Epidermal melanocyte (primary cell): ENCODE results near the gene WDR5.
A peak's percentile ranks its signal among the peaks of the same experiment; 100 is the strongest.
"Not testable (repeated sequence)": the region's sequence is repeated elsewhere in the genome, so short reads cannot be mapped to it uniquely, and the experiment has no call there.

Experiments used
- DNase-seq: peaks from one replicate; pipeline ENCODE4 v3.0.0; 2011; ENCODE audit warnings: low spot score; ENCODE audit not compliant: insufficient read length

The WDR5 gene

DNA sequence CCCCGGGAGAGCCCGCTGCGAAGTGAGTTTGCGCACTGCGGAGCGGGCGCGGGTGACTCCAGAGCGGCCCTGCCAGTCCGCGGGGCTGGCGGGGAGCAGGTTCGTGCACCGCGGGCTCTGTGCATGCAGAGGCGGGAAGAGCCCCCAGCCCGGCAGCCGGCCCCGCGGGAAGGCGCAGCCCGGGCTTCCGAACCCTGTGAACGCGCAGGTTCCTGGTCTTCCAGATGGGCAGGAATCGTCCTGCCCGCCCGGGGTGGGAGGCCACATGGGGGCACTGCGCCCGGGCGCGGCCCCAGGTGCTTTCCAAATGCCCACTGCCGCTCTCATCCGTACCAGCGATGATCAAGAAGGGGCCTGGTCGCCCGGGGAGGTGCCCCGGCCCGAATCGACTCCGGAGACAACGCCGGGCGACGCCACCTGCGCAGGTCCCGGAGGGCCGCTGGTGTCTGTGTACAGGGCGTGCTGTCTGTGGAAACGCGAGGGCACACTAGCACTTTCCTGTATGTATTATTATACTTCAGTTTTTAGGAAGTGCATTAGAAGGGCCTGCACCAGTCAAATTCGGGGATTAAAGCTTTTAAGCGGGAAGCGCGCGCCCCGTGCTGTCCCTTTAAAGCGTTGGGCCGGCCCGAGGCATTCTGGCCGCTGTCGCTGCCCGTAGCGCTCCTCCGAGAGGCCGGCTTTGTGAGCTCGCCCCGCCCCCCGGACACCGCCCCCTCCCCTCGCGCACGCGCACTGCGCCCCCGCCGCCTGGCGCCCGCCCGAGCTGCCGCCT lies at the start of gene WDR5:
WDR5 (plus strand) TSS at position 740 of the 775 bp plus-strand sequence. CDS start 3,796 bp downstream, outside the sequence.
- DNase-seq, result peak; percentile 99

DNA sequence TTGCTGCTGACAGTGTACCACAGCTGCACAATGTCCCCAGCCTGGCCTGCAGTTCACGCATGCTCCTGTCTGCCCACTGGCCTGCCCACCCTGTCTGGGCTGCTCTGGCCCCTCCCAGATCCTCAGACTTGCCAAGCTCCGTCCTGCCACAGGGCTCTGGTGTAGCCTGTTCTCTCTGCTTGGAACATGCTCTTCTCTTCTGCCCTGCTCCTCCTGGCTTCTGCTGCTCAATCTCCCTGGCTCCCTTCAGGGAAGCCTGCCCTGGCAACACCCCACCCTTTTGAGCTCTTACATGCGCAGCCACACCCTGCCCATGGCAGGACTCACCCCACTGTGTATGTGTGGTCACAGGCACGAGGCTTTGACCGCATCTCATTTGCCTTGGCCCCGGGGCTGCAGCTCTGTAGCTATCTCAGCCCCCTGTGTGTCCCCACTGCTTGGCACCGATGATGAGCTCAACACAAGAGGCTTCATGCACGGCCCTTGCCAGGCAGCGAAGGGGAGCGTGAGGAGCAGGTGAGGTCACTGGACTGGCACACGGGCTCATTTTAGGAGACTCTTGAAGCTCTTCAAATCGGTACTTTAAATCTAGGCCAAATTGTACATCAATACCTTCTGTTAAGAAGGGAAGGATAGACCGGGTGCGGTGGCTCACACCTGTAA lies 47.7 kb upstream of the WDR5 start:
- DNase-seq, result no peak

DNA sequence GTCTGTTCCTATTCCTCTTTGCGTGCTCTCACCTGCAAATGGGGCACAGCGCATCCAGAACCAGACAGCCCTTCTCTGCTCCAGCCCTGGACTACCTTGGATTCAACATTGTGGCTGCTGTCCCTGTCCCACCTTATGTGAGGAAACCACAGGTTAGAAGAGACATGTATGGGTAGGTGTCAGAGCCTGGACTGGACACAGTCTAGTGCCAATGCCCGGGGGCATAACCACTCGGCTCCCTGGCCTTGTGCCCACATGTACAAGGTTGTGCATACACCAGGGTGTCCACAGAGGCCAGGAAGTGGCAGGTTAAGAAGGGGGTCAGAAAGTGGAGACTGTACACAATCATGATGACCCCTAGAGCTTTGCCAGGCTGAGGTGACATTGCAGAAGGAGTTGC lies 45.9 kb upstream of the WDR5 start:
- DNase-seq, result no peak

DNA sequence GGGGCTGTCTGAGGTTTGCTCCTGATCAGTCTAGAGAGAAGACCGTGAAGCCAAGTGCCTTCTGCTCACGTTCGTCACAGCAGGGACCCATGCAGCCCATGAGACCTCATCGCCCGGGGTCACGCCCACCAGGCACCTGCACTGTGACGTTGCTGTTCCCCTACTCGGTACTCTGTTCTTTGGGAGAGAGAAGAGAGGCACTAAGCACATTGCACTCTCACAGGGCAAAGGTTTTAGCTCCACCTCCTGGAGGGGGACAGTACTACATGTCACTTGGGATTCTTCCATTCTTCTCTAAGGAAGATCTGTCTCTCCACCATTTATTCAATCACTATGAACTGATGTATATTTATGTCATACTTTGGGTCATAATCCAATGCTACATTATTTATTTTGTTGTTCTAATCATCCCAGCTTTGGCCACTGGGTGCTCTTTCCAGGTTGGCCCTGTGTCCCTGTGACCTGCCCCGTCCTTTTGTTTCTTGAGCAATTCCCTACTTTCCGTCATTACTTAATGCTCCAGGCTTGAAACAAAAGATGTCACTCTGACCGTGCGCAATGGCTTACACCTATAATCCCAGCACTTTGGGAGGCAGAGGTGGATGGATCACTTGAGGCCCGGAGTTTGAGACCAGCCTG lies 36.6 kb upstream of the WDR5 start:
- DNase-seq, result peak; percentile 42

DNA sequence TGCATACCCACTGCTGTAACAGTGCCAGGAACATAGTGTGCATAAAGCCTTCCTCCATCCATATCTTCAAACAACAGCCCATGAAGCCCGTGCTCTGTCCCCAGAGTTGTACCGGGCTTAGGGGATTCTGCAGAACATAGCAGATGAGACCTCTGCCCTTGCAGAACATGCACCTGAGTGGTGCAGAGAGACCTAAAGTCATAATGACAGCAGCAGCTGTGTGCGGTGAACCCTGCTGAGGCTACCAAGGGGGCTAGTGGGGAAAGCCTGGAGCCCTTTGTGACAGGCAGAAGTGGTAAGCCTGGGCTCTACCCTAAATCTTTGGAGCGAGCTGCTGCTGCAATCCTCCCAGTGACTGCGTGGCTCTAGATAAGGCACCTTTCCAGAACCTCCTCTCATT lies 35.8 kb upstream of the WDR5 start:
- no peak for DNase-seq

DNA sequence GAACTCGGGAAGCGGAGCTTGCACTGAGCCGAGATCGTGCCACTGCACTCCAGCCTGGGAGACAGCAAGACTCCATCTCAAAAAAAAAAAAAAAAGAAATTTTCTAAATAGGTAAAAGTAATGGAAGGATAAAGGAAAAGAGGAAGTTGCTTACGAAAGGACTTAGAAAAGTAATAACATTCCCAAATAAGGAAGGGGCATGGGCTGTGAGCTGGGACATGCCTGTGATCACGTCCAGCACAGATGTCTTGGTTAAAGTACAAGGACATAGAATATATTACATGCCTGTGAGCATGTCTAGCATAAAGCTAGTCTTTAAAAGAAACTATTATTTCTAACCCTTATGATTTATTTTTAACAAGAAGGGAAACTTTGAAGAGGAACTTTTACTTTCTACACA lies 34.7 kb upstream of the WDR5 start:
- not testable (repeated sequence) for DNase-seq

DNA sequence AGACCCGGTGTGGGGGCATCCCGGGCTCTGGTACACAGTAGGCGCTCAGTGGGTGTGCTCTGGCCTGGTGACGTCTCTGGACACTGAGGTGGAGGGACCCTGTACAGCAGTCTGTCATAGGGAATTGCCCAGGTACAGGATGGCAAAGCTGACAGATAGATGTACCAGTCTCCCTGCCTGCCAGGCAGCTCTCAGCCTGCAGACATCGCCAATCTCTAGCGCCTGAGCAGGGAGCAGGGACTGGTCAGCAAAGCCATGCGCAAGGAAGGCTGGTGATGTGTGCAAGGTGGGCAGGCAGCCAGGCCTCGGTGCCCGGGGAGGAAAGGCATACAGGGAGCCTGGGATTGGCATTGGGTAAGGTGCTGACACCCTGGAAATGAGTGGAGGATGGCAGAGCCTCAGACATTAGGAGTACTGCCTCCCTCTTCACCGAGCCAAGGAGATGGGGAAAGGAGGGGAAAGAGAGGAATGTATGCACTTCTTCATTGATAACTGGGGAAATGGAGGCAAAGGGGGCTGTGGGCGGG lies 34.2 kb upstream of the WDR5 start:
- DNase-seq, result no peak

DNA sequence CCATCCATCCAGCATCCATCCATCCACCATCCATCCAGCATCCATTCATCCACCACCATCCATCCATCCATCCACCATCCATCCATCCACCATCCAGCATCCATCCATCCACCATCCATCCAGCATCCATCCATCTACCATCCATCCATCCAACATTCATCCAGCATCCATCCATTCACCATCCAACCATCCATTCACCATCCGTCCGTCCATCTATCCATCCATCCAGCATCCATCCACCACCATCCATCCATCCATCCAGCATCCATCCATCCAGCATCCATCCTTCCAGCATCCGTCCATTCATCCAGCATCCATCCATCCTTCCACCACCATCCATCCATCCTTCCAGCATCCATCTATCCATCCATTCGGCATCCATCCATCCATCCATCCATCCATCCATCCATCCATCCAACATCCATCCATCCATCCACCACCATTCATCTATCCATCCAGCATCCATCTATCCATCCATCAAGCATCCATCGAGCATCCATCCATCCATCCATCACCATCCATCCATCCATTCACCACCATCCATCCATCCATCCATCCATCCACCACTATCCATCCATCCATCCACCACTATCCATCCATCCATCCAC lies 32.4 kb upstream of the WDR5 start:
- DNase-seq, result no peak

DNA sequence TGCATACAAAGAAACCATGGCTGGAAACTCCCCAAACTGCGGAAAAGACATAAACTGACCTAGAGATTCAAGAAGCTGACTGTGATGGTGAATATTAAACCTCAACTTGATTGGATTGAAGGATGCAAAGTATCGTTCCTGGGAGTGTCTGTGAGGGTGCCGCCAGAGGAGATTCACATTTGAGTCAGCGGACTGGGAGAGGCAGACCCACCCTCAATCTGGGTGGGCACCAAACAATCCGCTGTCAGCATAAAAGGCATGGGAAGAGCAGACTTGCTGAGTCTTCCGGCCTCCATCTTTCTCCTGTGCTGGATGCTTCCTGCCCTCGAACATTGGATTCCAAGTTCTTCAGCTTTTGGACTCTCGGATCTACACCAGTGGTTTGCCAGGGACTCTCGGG lies 24.8 kb upstream of the WDR5 start:
- DNase-seq, result no peak

DNA sequence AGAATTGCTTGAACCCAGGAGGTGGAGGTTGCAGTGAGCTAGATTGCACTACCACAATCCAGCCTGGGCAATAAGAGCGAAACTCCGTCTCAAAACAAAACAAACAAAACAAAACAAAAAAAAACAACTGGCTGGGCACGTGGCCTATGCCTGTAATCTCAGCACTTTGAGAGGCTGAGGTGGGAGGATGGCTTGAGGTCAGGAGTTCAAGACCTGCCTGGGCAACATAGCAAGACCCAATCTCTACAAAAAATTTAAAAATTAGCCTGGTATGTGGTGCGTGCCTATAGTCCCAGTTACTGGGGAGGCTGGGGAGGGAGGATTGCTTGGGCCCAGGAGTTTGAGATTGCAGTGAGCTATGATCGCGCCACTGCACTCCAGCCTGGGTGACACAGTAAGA lies 23.3 kb upstream of the WDR5 start:
- no peak for DNase-seq

DNA sequence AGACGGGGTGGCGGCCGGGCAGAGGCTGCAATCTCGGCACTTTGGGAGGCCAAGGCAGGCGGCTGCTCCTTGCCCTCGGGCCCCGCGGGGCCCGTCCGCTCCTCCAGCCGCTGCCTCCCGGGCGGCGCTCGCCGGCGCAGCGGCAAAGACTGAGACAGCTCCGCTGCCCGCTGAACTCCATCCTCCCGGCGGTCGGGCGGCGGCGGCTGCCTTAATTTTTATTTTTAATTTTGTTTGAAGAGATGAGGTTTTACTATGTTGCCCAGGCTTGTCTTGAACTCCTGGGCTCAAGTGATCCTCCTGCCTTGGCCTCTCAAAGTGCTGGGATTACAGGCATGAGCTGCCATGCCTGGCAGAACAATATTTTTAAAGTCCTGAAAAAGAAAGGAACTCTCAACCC lies 16.9 kb upstream of the WDR5 start:
- DNase-seq, result not testable (repeated sequence)

DNA sequence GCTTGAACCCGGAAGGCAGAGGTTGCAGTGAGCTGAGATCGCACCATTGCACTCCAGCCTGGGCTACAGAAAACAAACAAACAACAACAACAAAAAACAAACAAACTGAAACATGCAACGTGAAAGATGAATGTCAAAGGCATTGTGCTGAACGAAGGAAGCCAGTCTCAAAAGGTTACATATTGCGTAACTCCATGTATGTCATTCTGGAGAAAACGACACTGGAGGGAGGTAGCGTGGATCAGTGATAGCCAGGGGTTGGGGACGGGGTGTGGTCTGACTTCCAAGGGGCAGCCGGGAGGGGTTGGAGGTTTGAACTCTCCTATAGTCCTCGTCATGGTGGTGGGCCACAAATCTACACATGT lies 12.1 kb upstream of the WDR5 start:
- DNase-seq, result no peak

DNA sequence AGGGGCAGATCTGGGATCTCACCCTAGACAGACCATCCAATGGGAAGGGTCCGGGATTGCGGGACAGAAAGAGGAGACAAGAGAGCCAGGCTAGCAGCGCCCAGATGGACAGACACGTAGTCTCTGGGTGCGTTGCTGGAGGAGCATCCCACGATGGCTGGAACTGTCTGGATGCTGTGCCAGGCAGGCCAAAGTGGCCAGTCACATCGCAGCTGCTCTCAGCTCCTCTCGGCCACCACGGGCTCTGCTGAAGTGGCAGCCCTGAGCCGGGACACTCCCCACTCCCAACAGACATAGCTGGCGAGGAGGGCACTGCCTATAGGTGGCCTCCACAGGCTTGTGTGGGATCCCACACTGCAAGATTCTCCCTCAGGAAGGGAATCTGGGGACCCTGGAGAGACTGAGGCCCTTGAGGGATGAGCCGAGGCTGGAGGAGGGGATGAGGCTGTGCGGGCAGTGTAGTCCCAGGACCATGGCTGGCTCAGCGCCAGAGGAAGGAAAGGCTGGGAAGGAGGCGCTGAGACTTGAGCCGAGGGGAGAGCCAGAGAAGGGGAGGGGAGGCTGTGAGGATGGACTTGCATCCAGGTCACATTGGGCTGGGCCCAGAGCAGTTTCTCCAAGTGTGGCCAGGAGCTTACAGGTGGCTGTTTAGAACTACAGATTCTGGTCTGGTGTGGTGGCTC lies 10.3 kb upstream of the WDR5 start:
- no peak for DNase-seq

DNA sequence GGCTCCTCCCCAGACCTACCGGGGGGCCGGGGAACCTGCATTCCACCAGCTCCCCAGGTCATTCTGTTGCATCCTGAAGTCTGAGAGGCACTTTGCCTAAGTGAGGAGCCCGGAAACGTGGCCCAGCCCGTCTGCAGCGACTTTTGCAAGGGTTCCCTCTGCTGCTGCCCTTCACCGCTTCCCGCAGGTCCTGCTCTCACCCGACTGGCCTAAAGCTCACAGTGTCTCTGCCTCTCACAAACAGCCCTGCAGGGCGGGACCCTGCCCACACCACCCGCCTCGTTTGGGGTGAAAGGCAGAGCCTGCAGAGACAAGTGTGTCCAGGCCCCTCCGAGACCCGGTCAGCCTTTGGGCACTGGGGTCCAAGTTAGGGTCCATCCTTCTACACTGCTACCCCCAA lies 9.5 kb upstream of the WDR5 start:
- DNase-seq, result no peak

DNA sequence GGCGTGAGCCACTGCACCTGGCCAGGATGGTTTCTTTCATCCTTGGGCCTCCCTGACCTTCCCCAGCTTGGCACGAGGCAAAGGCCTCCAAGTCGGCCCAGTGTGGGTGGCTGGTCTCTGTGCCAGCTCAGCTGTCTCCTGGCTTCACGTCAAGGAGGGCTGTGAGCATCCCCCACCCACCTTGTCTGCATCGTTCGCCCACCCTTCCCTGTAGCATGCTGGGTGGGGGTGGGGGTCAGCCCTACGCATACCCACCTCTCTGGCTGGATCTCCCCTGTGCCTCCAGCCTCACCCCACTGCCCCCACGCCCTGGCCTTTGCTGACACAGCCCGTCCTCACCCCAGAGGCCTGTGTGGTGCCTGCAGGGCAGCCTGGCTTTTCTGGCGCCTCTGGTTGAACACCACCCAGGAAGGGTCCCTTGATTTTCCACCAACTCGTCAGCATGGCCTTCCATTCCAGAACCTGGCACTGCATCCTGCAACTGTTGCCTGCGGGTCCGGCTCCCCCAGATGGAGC lies 8.8 kb upstream of the WDR5 start:
- DNase-seq, result no peak

DNA sequence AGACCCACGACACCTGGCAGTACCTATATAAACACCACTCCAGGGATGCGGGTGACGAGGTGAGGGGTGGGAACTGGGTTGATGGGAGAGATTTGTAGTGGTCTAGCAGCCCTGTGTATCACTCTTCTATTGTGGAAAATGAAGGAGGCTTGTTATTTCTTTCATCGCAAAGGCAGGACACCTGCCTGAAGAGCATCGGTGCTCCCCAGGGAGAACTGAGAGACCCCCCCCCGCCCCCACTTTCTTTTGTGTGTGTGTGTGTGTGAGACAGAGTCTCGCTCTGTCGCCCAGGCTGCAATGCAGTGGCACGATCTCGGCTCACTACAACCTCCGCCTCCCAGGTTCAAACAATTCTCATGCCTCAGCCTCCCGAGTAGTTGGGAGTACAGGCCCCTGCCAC lies 8.3 kb upstream of the WDR5 start:
- no peak for DNase-seq

DNA sequence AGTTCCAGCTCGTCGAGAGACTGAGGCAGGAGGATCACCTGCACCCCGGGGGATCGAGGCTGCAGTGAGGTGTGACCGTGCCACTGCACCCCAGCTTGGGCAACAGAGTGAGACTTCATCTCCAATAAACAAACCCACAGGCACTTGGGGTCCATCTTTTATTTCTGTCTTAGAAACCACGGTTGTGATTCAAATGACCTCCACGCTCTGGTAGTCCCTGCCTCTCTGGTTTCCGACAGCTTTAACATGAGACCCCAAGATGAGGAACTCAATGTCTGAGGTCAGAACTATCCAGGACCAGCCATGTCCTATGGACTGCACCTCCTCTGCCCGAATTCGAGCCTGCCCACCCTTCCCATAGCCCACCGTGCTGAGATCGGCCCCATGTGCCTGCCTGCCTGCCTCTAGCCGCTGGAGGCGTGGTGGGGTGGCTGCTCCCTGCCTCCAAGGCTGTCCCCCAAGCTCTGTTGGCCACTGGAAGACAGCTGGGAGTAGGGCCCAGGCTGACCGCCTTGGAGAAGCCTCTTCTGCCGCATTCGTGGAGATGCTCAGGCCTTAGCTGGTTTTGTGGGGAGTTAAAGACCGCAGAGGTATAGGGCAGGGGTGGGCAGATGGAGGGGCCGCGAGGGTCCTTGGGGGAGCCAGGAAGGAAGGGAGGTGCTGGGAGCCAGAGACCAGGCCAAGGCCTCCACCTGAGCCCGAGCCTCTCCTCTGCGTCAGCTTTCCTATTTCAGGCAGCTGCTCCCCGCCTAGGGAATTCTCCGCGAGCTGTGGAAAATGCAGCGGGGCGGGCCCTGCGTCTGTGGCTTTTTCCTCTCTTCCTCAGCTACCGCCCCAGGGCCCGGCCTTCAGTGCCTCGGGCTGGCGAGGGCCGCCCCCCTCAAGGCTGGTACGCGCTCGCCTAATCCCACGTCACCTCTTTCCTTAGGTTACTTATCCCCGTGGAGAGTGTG lies 6.9 kb upstream of the WDR5 start:
- no peak for DNase-seq

DNA sequence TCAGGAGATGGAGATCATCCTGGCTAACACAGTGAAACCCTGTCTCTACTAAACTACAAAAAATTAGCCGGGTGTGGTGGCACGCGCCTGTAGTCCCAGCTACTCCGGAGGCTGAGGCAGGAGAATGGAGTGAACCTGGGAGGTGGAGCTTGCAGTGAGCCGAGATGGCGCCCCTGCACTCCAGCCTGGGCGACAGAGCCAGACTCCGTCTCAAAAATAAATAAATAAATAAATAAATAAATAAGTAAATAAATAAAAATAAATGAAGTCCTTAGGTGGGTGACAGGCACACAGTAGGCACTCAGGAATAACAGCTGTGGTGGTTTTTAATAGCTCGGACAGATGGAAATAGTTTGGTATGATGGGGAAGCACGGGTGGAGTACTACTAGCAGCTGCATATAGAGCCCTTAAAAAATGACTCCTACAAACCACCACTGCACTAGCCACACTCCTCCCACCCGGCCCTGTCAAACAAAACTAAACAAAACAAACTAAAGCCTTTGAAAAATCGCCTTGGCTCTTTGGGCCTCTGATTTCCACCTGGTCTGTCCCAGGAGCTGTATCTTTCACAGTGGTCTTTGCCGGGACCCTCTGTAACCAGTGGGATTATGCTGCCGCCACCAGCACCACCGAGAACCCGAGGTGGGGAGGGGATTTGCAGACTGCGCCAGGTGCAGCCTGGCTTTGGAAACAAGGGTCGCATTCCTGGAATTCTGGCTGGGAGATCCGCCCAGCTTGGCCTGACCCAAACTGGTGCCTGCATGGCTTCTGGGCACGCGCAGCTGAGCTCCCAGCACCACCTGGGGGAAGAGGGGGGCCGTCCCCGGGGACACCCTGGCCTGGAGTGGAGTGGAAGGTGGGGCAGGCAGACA lies 5.1 kb upstream of the WDR5 start:
- DNase-seq, result no peak
